GM12801 (cell line): ENCODE measurements around the gene SP6.

ENCODE experiments used
- CTCF ChIP-seq: IDR thresholded peaks from one replicate; pipeline ENCODE4 v1.5.1; 2011; ENCODE audit warnings: control low read depth; ENCODE audit not compliant: insufficient read length; ENCODE audit errors: extremely low read depth

SP6 gene

DNA sequence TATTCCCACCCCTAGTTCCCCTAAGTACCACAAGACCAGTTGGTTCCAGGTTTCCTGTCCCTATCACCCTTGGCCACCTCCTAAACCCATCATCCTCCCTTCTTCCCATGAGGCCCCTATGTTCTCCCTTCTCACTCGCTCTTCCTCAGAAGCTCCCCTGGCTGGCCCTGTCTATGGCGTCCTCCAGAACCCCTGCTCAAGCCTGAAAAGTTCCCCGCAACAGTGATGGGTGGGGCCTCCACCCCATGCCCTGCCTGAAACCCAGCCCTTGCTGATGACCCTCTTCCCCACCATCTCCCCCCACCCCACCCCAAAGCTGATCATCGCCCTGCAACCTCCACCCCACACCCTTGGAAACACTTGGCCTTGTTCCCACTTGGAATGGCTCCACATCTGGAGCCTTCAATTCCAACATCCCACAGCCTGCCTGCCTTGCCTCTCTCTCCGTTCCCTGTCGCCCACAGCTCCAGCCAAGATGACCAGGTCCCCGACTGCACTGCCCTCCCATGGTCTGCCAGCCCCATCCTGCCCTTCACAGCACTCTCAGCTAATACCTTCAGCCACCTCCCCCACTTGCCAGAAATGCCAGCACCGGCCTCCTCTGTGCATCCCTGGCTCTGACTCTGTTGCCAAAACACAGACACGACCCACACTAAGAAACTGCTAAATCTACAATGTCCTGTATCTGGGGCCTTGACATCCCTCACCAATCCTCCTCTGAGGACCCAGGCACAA, 39.9 kb downstream of the SP6 start:
- TF ChIP-seq CTCF: no peak

- no peak for TF ChIP-seq CTCF
Observed at GRCh38 chr17:47810200-47810821, 40.7 kb downstream of the SP6 start.

- TF ChIP-seq CTCF: no peak
Observed at GRCh38 chr17:47808830-47809480, 42.0 kb downstream of the SP6 start.

DNA sequence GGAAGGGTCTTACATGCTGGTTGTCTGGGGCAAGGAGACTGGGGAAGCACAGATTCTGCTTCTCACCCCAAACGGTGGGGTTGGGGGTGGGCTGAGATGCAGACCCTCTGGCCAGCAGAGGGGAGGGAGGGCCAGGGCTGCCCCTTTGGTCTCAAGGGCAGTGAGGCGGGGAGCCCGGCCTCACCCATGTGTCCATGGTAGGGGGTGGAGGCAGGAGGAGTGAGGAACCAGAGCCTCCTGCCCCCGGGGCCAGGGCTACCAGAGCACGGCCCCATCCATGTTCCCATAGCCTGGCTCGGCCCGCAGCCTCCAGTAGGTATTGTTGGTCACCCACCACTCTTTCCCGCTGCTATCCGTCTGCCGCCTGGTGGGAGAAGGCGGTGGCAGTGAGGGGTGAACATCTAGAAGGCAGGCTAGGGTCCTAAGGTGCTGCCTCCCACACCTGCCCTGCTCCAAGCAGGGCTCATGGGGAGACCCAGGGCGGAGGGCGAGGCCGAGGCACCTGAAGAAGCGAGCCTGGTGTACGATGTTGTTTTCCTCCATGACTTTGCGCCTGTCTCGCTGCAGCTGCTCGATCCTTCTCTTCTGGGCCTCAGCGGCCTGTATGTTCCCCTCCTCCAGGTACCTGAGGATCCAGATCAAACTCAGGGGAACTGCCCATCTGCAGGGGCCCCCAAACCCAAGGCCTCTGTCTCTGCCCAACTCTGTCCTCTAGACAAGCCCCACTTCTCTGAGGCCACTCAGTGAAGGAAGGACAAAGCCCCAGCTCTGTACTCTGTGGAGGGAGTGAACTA, 42.7 kb downstream of the SP6 start:
- no peak for TF ChIP-seq CTCF

GRCh38 chr17:47807421-47807820, 43.5 kb downstream of the SP6 start:
- TF ChIP-seq CTCF: no peak

GRCh38 chr17:47806913-47807255, 44.1 kb downstream of the SP6 start:
- no peak for TF ChIP-seq CTCF
